B cell (primary cell): Measurements from ENCODE around the gene SH2B2. TPM values are rescaled to one million over a fixed set of nuclear protein-coding genes. Genes with fewer than 3 reads are reported as not detected.

Experiments used
- ATAC-seq: fragments of 200-7000 bp; cut with Tn5 transposase; one replicate; pipeline ENCODE4 v1.10.0; 2021; ENCODE audit warnings: low read depth, mild to moderate bottlenecking, moderate number of reproducible peaks, moderate library complexity
- CTCF ChIA-PET: fragments of 350-600 bp; sonication (Branson Sonifier 250); formaldehyde crosslinking; loops from one replicate; lab custom pipeline; 2021; ENCODE audit warnings: antibody characterized with exemption, inconsistent platforms; lab: Charles Lee
- POLR2A ChIA-PET: fragments of 350-600 bp; sonication (Branson Sonifier 250); formaldehyde crosslinking; loops from one replicate; lab custom pipeline; 2021; ENCODE audit warnings: antibody characterized with exemption; lab: Charles Lee
- DNase-seq: peaks from one replicate; pipeline ENCODE4 v3.0.0; 2013
- H2AFZ ChIP-seq: 2 replicates; pipeline ENCODE4 v1.6.1; 2012; ENCODE audit warnings: mild to moderate bottlenecking, low read depth, low read length; ENCODE audit not compliant: insufficient read depth, poor library complexity, severe bottlenecking
- H3K27ac ChIP-seq, 2 donors: 1 replicate in 1 of 2; 2 replicates in 1 of 2; pipeline ENCODE4 v1.5.1; 2012 to 2013; ENCODE audit warnings: low read length in 2 of 2, mild to moderate bottlenecking in 2 of 2, moderate library complexity in 1 of 2
- H3K27me3 ChIP-seq, 4 experiments: fragments of 200-600 bp in 1 of 4; sonication (generic) in 1 of 4; replicated peaks in 1 of 4; 1 replicate in 2 of 4; 2 replicates in 2 of 4; pipeline versions ENCODE4 v1.6.1 to v1.7.0; 2013 to 2016; ENCODE audit warnings: low read length in 3 of 4, mild to moderate bottlenecking in 2 of 4, mixed read lengths in 1 of 4, moderate library complexity in 1 of 4; ENCODE audit not compliant: insufficient read depth in 4 of 4, control insufficient read depth in 3 of 4; ENCODE audit errors: control extremely low read depth in 1 of 4
- H3K36me3 ChIP-seq, 2 experiments: replicated peaks in 1 of 2; 1 replicate in 1 of 2; 2 replicates in 1 of 2; pipeline versions ENCODE4 v1.6.1 to v1.7.1; 2013; ENCODE audit warnings: low read length in 1 of 2; ENCODE audit not compliant: insufficient read depth in 2 of 2, control insufficient read depth in 1 of 2; ENCODE audit errors: control extremely low read depth in 1 of 2, extremely low read depth in 1 of 2
- H3K4me1 ChIP-seq, 2 donors: fragments of 200-600 bp in 1 of 2; sonication (generic) in 1 of 2; 1 replicate in 1 of 2; 2 replicates in 1 of 2; pipeline versions ENCODE4 v1.5.1 to v1.6.1; 2013 to 2017; ENCODE audit warnings: low read length in 2 of 2; ENCODE audit not compliant: control insufficient read depth in 2 of 2, insufficient read depth in 2 of 2
- H3K4me2 ChIP-seq: replicated peaks from 2 replicates; pipeline ENCODE3; 2012; ENCODE audit warnings: mild to moderate bottlenecking, low read depth, low read length; ENCODE audit not compliant: poor library complexity, severe bottlenecking
- H3K4me3 ChIP-seq, 5 experiments: fragments of 200-600 bp in 1 of 5; sonication (generic) in 1 of 5; 1 replicate in 3 of 5; 2 replicates in 2 of 5; pipeline versions ENCODE4 v1.5.1 to v1.7.0; 2011 to 2016; ENCODE audit warnings: low read length in 4 of 5, mild to moderate bottlenecking in 4 of 5, low read depth in 2 of 5, control low read depth in 1 of 5, moderate library complexity in 1 of 5; ENCODE audit not compliant: insufficient read depth in 1 of 5; ENCODE audit errors: control extremely low read depth in 1 of 5, extremely low read depth in 1 of 5
- H3K79me2 ChIP-seq: fragments of 200-600 bp; sonication (generic); one replicate; pipeline ENCODE4 v1.6.0; 2016; ENCODE audit warnings: low read length; ENCODE audit not compliant: control insufficient read depth, insufficient read depth
- H3K9ac ChIP-seq: fragments of 200-600 bp; sonication (generic); 2 replicates; pipeline ENCODE4 v1.6.1; 2017; ENCODE audit warnings: mild to moderate bottlenecking, low read length, moderate library complexity
- H3K9me3 ChIP-seq, 3 donors: one replicate each; pipeline versions ENCODE4 v1.6.1 to v1.7.1; 2013; ENCODE audit warnings: low read length in 2 of 3; ENCODE audit not compliant: control insufficient read depth in 2 of 3, insufficient read depth in 1 of 3; ENCODE audit errors: control extremely low read depth in 1 of 3
- H4K20me1 ChIP-seq: 2 replicates; pipeline ENCODE4 v1.6.0; 2012; ENCODE audit warnings: mild to moderate bottlenecking, low read length; ENCODE audit not compliant: insufficient read depth, control insufficient read depth, poor library complexity, severe bottlenecking
- H3K27ac Mint-ChIP-seq: one replicate; pipeline ENCODE4 v1.8.0; 2021; ENCODE audit warnings: mixed read lengths
- H3K27me3 Mint-ChIP-seq: one replicate; pipeline ENCODE4 v1.8.0; 2021; ENCODE audit warnings: mixed read lengths
- H3K4me1 Mint-ChIP-seq: one replicate; pipeline ENCODE4 v1.8.0; 2021; ENCODE audit warnings: mixed read lengths
- H3K4me3 Mint-ChIP-seq: one replicate; pipeline ENCODE4 v1.8.0; 2021; ENCODE audit warnings: mixed read lengths
- H3K9me3 Mint-ChIP-seq: one replicate; pipeline ENCODE4 v1.8.0; 2022; ENCODE audit warnings: mixed read lengths; ENCODE audit not compliant: insufficient read depth
- CTCF ChIP-seq: fragments of 200-600 bp; IDR thresholded peaks from one replicate; pipeline ENCODE4 v1.8.0; 2022; ENCODE audit warnings: antibody characterized with exemption, mild to moderate bottlenecking
- EZH2 ChIP-seq: IDR thresholded peaks from 2 replicates; pipeline ENCODE4 v1.6.1; 2012; ENCODE audit warnings: borderline replicate concordance, low read depth, mild to moderate bottlenecking, moderate library complexity, low read length; ENCODE audit not compliant: insufficient read depth, poor library complexity, severe bottlenecking
- WGBS: methylation state at CpG from one replicate; pipeline ENCODE4 v1.1.5; 2013; ENCODE audit warnings: missing lambda C conversion rate; ENCODE audit not compliant: insufficient coverage; 5-methylcytosine and 5-hydroxymethylcytosine counted together
- intact Hi-C: fragments of 100-400 bp; cut with micrococcal nuclease; formaldehyde crosslinking; loops from one replicate; pipeline ENCODE4 v1.10.0; 2022
- polyA plus RNA-seq: library from polyadenylated mRNA; depleted of rRNA; stranded (reverse); fragments of >200 nt; gene quantifications from 2 replicates; pipeline ENCODE4 v1.2.3, GENCODE V29; 2012
- total RNA-seq, 2 donors: library from RNA; stranded (reverse); fragments of 120-200 nt in 1 of 2; gene quantifications; 1 replicate in 1 of 2; 2 replicates in 1 of 2; pipeline versions ENCODE4 v1.2.3 to v1.2.4, GENCODE V29; 2013 to 2022

SH2B2 gene
- total and polyA plus RNA-seq, 2 donors (not counting 1 experiment from before 2014, with no cell fraction given): 41.2 to 95.4 TPM

- Histone ChIP-seq H3K4me3 (no peak overlapping the region), H3K9me3 (no peaks in the 10 kb centered on the region), H3K9ac (no peak overlapping the region), H3K27ac (no peak overlapping the region), H3K4me2 (no peak overlapping the region), H3K4me1 (peaks cover 8 to 13% of the 10 kb centered on the region in 2 donors), H3K27me3 (no peaks in the 10 kb centered on the region), H3K36me3 (peaks cover 0 to 2% of the 10 kb centered on the region in 2 experiments), H2AFZ (no peak overlapping the region), H4K20me1 (no peaks in the 10 kb centered on the region), H3K79me2 (no peaks in the 10 kb centered on the region)
- TF ChIP-seq EZH2: no peak
- TF ChIP-seq CTCF: no peak
- ATAC-seq: no peak
- POLR2A ChIA-PET: no interaction called here
- WGBS: 94% methylated on average over 10 of the region's 10 CpGs
- Mint-ChIP-seq H3K9me3 (no peaks in the 10 kb centered on the region), H3K4me1 (peaks cover 12% of the 10 kb centered on the region), H3K27ac (no peak overlapping the region), H3K4me3 (no peak overlapping the region), H3K27me3 (no peaks in the 10 kb centered on the region)
- no peak for DNase-seq
- intact Hi-C loops: no loop called here
- CTCF ChIA-PET: interaction anchor here (6.3 to 15.7 kb wide), 2 partner anchors 115 to 731 kb away, joined by 99 to 351 read pairs; partner anchors contain the start of gene PRKRIP1
Observed at GRCh38 chr7:102275123-102275703, 11.5 kb upstream of the SH2B2 start.

- no peaks in the 10 kb centered on the region for H3K79me2 ChIP-seq
- intact Hi-C loops: no loop called here
Observed at GRCh38 chr7:102277901-102278300, 8.8 kb upstream of the SH2B2 start.

More at GRCh38 chr7:102277901-102278300, 8.8 kb upstream of the SH2B2 start:
- Histone ChIP-seq H3K27ac (no peak overlapping the region), H3K4me1 (peaks cover 8 to 10% of the 10 kb centered on the region in 2 donors), H3K4me3 (no peak overlapping the region), H3K27me3 (no peaks in the 10 kb centered on the region), H4K20me1 (no peaks in the 10 kb centered on the region), H3K4me2 (no peak overlapping the region), H3K36me3 (peaks cover 0 to 2% of the 10 kb centered on the region in 2 experiments), H3K9ac (no peak overlapping the region), H2AFZ (no peak overlapping the region), H3K9me3 (no peaks in the 10 kb centered on the region)
- Mint-ChIP-seq H3K4me1 (peaks cover 12% of the 10 kb centered on the region), H3K9me3 (no peaks in the 10 kb centered on the region), H3K27me3 (no peaks in the 10 kb centered on the region), H3K27ac (no peak overlapping the region), H3K4me3 (no peak overlapping the region)
- ATAC-seq: no peak
- no peak for DNase-seq
- ChIA-PET CTCF (interaction anchor here (1.4 to 15.7 kb wide), 5 partner anchors 11 to 737 kb away, joined by 3 to 351 read pairs (median 16); partner anchors contain the start of gene PRKRIP1), POLR2A (interaction anchor here (0.7 kb wide), 1 partner anchor 29 kb away, joined by 3 read pairs; no protein-coding TSS in a partner anchor)
- no peak for TF ChIP-seq CTCF
- TF ChIP-seq EZH2: no peak
- WGBS: 96% methylated on average over 6 of the region's 10 CpGs
